ENCODE results near the gene FMOD.

FMOD gene

DNA sequence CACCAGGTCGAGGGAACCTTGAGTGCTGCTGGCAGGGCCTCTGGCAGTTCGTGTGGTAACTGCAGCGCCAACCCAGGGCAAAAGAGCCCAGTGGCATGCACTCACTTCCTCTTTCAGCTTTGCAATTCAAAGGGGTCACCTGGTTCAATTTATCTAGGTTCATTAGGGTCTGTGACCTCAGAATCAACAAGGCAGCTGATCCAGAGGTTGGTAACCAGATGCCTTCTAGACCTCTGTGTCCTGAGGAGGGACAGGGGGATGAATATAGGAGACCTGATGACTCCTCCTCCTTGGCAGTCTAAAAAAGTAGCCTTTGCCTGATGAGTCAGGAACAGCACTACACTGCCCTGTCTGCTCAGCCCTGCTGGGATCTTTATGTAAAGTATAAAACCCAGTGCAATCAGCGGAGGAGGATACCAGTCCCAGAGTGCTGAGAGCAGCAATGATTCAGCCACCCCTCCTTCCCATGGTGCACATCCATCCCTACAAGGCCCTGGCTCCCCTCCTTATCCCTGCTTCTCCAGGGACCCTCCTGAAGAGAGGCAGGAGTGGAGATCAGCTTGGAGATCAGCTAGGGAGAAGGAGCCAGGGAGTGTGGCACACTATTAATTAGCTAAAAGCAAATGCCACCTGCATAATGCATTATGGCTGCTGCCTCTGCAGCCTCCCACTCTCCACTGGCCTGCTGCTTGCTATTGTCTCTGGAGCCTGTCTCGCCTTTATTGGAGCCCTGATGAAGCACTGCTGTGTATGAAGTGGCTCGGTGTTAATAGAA lies 11.2 kb upstream of the FMOD start:
- no peak for DNase-seq (ENCODE audit: low read depth in 2 of 3, low spot score in 2 of 3)

DNA sequence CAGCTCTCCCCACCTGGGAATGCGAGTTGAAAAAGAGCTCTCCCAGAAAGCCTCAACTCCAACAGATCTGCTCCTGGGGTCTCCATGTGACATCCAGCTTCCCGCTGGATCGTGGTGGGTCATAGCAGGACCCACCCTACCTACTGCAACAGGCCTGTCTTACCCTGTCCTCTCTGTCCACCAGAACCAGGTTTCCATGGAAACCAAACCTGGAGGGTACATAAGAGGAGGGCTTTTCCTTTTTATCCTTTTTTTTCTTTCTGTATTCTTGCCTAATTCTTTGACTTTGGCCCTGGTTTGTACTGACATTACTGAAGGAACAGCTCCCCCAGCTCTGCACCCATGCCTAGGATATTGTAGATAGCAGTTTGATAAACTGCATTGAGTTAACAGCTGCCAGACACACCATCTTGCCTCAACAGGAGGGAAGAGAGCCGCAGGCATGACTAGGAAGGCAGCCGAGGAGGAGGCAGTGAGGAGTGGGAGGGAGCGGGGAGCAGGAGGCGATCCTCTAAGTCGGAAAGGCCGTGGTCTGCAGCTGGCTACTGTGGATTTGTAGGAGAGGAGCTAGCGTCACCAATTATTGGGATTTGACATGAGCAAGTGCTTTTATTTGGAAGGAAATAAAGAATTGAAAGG lies 9.7 kb upstream of the FMOD start:
- DNase-seq (ENCODE audit: low read depth in 2 of 3, low spot score in 2 of 3): no peak

- DNase-seq (ENCODE audit: low read depth in 2 of 3, low spot score in 2 of 3): no peak
Measured at GRCh38 chr1:203359010-203359571, 8.2 kb upstream of the FMOD start.

- no peak for DNase-seq (ENCODE audit: low read depth in 2 of 3, low spot score in 2 of 3)
Measured at GRCh38 chr1:203354246-203354645, 3.3 kb upstream of the FMOD start.

- DNase-seq (ENCODE audit: low read depth in 2 of 3, low spot score in 2 of 3): no peak
Measured at GRCh38 chr1:203353486-203353885, 2.6 kb upstream of the FMOD start.

DNA sequence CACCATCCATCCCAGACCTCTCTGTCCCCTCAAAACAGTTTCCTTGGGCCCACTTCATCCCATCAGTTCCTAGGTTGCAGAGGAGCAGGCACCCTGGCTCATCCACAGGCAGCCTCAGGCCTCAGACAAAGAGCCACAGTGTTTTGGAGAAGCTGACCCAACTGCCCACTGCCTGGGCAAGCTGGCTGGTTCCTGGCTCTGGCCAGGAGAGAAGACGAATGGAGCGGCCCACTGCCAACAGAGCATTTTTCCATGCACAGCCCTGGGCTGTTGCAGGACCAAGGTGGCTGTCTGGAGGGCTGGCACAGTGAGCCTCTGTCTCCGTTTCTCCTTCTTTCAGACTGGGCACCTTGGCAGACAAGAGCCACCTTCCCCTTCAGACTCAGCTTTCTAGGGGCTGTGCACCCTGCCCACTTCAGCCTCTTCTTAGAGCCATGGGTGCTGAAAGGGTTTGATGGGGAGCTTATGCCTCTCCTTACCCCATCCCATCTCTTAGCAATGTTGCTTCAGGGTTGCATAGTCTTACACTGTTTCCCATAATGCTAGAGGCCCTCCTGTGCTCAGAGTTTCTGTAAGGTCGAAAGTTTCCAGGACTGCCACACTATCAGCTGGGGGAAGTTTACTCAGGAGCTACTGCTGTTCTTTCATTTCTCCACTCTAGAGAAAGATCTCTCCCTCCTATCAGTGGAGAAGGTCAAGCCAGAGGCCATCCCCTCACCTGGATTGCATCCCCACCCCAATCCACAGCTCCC lies 973 bp downstream of the FMOD start:
- DNase-seq (ENCODE audit: low read depth in 2 of 3, low spot score in 2 of 3): no peak

DNA sequence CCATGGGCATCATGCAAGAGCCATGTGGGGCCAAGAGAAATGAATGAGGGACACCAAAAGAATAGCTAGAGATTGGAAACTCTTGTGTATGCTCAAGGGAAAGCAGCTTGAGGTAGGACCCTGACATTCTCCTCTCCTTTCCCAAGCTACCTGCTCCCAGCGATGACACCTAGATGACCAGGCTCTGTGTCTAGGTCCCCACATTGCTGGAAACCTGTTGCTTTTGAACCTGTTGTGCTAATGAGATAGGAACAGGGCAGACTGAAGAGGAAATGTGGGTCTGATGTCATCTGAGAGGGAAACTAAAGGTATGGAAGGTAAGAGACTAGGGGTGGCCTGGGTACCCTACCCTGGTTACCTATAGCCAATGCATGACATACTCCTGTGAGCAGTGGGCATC lies 1.8 kb downstream of the FMOD start:
- DNase-seq (ENCODE audit: low read depth in 2 of 3, low spot score in 2 of 3): no peak

- DNase-seq (ENCODE audit: low read depth in 2 of 3, low spot score in 2 of 3): no peak
Measured at GRCh38 chr1:203346769-203347102, 4.2 kb downstream of the FMOD start.

GRCh38 chr1:203346060-203346768 lies 4.7 kb downstream of the FMOD start:
- DNase-seq (ENCODE audit: low read depth in 2 of 3, low spot score in 2 of 3): no peak

- DNase-seq (ENCODE audit: low read depth in 2 of 3, low spot score in 2 of 3): no peak
Measured at GRCh38 chr1:203343956-203344754, 6.8 kb downstream of the FMOD start.

DNA sequence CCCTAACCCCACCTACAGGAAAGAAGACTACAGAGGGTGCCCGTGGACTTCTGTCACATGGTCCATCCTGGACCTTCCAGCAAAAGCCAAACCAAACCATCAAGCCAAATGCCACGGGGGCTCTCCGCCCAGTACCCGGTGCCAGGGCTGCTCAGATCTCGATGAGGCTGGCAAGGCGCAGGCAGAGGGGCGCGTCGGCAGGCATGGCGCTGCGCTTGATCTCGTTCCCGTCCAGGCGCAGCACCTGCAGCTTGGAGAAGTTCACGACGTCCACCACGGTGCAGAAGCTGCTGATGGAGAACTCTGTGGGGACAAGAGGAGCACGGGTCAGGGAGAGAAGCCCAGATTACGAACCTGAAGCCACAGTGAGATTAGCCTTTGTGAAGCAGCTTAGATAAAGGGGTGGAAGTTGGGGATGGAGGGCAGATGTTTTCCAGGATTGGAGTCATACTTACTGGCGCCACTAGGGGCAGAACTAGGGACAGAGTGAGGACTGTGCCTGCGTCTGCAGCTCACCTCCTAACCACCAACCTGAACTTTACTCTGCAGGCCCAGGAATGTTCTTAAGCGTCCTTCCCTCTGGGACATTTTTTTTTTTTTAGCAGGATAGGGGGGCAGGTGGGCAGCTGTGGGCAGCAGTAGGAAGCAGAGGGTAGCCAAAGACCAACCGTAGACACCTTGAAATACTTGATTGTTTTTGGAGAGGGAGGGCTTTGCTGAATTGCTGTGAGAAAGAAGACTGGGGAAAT lies 8.6 kb downstream of the FMOD start:
- no peak for DNase-seq (ENCODE audit: low read depth in 2 of 3, low spot score in 2 of 3)

DNA sequence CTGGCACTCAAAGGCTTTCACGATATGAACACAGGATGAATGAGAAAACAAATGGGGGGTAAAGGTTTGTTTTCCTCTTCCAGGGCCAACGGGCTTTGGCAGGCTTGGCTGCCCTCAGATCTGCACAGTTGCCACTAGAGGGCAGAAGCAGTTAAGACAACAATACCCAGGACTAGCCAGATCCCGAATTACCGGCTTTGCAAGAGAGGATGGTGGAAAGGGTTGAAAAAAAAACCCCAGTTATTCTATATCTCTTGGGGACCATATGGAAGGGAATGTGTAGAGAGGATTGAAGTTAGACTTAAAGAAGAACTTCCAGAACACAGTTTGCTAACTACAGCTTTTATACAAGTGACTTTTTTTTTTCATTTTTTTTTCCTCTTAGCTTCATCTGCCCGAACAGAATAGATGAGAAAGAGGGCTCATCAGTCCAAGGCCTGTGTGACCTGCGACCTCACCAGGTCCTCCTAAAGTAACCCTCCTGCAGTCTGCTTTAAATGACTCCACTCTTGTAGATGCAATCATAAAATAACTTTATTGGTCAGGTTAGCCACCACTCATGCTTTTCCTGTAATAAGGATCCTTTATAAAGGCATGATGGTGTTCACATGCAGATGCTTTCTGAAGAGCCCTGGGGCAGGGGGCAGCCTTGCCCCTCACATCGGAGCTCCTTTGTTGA lies 10.7 kb downstream of the FMOD start:
- DNase-seq (ENCODE audit: low read depth in 2 of 3, low spot score in 2 of 3): no peak

- DNase-seq (ENCODE audit: low read depth in 2 of 3, low spot score in 2 of 3): no peak
Measured at GRCh38 chr1:203338335-203339036, 12.4 kb downstream of the FMOD start.

GRCh38 chr1:203336097-203336496 lies 14.8 kb downstream of the FMOD start:
- DNase-seq (ENCODE audit: low read depth in 2 of 3, low spot score in 2 of 3): no peak

- no peak for DNase-seq (ENCODE audit: low read depth in 2 of 3, low spot score in 2 of 3)
Measured at GRCh38 chr1:203335503-203335902, 15.4 kb downstream of the FMOD start.

- no peak for DNase-seq (ENCODE audit: low read depth in 2 of 3, low spot score in 2 of 3)
Measured at GRCh38 chr1:203331224-203331623, 19.7 kb downstream of the FMOD start.

GRCh38 chr1:203328714-203329122 lies 22.2 kb downstream of the FMOD start:
- DNase-seq (ENCODE audit: low read depth in 2 of 3, low spot score in 2 of 3): no peak

DNA sequence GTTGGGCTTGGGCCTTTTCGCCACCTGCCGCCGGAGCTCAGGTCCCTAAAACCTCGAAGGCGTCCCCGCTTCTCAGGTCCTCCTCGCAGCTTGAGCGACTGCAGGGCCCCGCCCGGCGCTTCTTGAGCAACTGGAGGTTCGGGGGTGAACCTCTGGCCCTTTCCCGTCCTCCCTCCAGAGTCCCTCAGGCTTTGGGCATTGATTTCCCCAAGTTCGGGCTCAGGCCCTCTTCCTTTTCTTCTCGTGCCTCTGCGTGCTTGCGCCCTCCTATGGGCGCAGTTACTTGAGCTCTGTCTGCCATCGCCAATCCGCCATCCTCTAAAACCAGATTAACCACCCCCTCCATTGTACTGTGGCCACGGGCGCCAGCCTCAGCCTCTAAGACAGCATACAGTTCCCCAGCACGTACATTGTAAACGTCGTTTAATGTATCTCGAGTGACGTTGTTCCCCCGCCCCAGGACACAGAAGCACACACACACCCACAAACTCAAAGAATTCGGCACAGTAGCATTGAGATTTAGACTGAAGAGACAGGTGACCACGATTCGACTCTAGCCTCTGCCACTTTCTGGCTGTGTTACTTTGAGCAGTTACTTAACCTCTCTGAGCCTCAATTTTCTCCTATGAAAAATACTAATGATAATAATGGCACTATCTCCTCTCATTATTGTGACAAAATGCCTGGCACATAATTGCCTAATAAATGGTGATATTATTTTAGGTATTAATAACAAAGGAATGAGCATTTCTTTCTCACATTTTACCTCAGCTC lies 23.1 kb downstream of the FMOD start:
- peak in 1 of 3 experiments; percentile 37 for DNase-seq (ENCODE audit: low read depth in 2 of 3, low spot score in 2 of 3)
